HG03025 (cell line): ENCODE data around the gene ZNF835.
"Not testable (repeated sequence)": the region's sequence is repeated elsewhere in the genome, so short reads cannot be mapped to it uniquely, and the experiment has no call there.

ENCODE experiments used
- ATAC-seq: cut with Tn5 transposase; IDR thresholded peaks from one replicate; pipeline ENCODE4 v1.9.1; 2021; ENCODE audit warnings: mild to moderate bottlenecking, moderate library complexity; ENCODE audit not compliant: unreplicated experiment, low FRiP score

Gene ZNF835

DNA sequence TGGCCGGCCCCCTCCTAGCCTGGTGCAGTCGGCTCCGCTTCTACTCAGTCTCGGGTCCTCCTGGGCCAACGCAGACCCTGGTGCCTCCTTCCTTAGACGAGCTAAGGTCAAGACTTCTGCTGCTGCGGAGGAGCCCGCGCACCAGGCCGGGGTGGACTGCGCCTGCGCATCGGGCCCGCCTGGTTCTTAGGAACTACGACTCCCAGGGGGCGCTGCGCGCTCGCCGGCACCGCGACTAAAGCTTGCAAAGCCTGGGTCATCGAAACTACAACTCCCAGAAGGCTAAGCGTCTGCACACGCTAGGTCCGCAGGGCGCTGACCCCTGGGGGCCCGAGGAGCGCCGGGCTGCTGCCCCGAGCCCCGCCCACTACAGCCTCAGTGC, at the start of gene ZNF835:
Gene ZNF835 (minus strand): TSS at position 145 of the 382 bp plus-strand sequence. CDS start 6,559 bp downstream, outside the sequence.
- no peak for ATAC-seq

DNA sequence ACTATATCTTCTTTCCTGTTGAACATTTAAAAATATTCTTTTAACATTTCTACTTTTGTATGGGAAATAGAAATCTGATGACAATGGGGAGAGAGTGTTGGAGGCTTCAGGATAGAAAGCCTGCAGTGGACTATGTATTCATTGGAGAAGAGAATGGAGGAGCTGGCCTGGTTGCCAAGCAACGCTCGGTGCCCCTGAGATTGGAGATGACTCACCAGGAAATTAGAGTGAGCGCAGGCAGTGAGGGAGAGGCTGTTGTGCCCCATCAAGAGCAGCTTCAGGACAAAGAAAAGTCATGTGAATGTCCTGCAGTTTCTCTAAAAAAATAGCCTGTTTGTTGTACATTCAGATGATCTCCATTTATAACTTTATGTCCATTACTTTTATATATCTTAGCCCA, 48.7 kb upstream of the ZNF835 start:
- no peak for ATAC-seq

GRCh38 chr19:56718231-56718630, 46.7 kb upstream of the ZNF835 start:
- ATAC-seq: no peak

DNA sequence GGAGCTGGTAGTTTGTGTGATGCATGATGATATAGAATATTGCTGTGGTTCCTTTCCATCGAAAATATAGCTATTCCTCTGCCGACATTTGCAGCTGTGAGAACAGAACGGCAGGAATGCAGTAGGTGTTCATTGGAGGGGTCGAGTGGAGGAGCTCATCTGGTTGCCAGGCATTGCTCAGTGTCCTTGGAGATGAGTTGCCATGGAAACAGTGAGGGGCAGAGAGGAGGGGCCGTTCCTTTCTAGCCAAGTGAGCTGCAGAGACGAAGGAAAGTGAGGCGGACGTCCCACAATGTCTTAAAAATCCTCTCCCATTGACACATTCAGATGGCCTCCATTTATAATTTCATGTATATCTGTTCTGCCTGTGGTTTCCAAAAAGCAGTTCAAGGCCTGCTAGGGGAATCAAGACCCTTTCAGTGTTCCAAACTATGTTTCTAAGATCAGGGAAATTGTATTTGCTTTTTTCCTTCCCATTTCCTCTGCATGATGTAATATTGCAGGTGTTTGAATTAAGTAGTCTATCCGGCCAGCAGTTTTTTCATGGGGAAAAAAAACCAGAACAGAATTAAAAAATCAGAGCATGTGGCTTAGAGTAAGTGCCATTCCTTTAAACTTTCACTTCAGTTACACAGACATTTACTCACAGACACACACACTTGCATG, 41.2 kb upstream of the ZNF835 start:
- ATAC-seq: no peak

GRCh38 chr19:56710437-56710836, 38.9 kb upstream of the ZNF835 start:
- no peak for ATAC-seq

DNA sequence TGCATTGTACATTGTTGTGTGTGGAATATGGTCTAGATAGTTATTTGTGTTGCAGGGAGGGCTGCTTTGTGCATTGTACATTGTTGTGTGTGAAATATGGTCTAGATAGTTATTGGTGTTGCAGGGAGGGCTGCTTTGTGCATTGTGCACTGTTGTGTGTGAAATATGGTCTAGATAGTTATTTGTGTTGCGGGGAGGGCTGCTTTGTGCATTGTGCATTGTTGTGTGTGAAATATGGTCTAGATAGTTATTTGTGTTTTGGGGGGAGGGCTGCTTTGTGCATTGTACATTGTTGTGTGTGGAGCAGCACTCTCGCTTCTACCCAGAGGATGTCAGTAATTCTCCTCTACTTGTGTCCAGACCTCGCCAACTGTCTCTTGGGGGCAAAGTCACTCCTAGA, 36.3 kb upstream of the ZNF835 start:
- no peak for ATAC-seq

GRCh38 chr19:56705939-56706338, 34.4 kb upstream of the ZNF835 start:
- ATAC-seq: no peak

GRCh38 chr19:56701895-56702294, 30.3 kb upstream of the ZNF835 start:
- ATAC-seq: no peak

GRCh38 chr19:56699552-56699951, 28.0 kb upstream of the ZNF835 start:
- no peak for ATAC-seq

- ATAC-seq: no peak
These were observed 20.8 kb upstream of the ZNF835 start for GRCh38 chr19:56692206-56692895.

GRCh38 chr19:56690670-56691069, 19.1 kb upstream of the ZNF835 start:
- no peak for ATAC-seq

DNA sequence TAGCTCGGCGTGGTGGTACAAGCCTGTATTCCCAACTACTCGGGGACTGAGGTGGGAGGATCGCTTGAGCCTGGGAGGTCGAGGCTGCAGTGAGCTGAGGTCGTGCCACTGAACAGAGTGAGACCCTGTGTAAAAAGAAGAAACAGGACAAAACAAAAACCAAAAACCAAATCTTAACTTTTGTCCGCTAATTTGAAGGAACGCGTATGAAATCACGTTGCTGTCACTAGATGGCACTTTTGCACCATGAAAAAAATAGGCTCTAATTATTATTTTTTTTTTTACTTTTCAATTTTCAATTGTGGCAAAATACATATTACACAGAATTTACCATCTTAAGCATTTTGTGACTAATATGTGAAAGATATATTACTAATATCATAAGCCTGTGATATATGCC, 17.6 kb upstream of the ZNF835 start:
- ATAC-seq: no peak

DNA sequence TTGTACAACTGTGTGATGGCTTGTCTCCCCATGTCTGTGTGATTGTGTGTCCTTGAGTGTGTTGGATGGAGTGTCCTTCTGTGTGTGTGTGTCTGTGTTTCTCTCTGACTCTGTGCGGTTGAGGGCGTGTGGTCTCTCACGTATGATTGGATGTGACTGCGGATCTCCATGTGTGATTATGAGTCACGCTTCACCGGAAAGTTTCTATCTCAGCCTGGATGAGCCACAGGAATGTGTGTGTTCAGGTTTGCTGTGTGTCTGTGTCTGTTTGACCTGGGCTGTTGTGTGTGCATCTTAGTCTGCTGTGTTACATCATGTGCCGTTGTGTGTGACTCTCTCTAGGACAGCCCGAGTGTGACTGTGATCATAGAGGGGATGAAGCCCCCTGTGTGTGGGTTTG, 15.5 kb upstream of the ZNF835 start:
- ATAC-seq: no peak

DNA sequence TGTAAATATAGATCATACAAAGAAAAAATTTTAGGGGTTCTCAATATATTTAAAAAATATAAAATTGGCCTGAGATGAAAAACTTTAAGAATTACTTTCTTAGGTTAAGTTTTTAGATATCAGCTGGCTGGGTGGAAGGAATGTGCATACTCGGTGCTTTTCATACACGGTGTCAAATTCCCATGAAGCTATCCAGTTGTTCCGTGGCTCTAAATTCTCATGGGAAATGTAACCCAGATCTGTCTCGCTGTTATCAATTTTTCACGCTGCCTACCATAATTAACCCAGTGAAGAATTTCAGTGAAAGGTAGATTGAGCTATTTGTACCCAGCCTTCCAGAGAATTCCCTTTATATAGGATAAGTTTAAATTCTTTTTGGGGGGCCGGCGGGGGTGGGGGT, 11.6 kb upstream of the ZNF835 start:
- no peak for ATAC-seq

DNA sequence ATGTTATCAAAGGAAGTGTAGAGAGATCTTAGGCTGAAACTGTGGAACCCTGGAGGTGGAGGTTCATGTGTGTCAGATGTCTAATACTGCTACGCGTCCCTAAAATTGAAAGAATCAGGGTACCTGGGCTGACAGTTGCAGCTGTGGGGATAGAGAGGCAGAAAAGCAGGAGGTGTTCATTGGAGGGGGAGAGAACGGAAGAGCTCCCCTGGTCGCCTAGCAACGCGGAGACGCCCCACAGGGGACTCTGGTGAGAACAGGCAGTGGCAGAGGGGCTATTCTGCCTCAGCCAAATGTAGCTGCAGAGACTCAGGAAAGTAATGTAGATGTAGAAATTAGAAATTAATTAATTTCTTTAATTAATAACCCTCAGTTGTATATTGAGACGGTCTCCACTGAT, 10.1 kb upstream of the ZNF835 start:
- ATAC-seq: no peak

GRCh38 chr19:56678205-56678604, 6.6 kb upstream of the ZNF835 start:
- ATAC-seq: no peak

DNA sequence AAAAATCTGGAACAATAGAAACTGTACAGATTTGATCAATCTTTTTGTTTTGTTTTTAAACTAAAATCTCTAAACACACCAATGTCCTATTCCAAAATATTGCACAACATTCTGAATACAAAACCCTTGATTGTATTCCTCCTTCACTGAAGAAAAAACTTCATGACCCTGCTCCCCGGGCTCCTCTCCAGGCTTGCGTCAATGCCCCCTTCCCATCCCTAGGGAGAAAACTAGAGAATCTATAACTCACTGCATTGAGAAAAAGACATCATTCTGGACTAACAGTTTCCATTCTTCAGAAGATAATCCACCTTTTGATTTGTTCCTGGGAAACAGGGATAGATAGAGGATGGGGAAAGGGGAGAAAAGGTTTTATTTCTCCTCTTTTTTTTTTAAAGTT, 1.1 kb upstream of the ZNF835 start:
- ATAC-seq: not testable (repeated sequence)

DNA sequence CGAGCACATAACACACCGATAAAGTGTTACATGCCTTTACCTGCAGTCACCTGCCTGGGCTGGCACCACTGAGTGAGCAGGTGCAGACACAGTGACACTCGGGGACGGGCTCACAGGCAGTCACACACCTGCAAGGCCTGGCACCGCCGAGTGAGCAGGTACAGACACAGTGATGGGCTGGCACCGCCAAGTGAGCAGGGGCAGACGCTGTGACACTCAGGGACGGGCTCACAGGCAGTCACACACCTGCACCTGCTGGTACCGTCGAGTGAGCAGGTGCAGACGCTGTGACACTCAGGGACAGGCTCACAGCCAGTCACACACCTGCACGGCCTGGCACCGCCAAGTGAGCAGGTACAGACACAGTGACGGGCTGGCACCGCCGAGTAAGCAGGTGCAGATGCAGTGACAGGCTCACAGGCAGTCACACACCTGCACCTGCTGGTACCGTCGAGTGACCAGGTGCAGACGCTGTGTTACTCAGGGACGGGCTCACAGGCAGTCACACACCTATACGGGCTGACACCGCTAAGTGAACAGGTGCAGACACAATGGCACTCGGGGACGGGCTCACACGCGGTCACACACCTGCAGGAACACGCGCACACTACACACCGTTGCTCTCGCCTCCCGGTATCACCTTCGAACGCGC, 470 bp downstream of the ZNF835 start:
- ATAC-seq: no peak

DNA sequence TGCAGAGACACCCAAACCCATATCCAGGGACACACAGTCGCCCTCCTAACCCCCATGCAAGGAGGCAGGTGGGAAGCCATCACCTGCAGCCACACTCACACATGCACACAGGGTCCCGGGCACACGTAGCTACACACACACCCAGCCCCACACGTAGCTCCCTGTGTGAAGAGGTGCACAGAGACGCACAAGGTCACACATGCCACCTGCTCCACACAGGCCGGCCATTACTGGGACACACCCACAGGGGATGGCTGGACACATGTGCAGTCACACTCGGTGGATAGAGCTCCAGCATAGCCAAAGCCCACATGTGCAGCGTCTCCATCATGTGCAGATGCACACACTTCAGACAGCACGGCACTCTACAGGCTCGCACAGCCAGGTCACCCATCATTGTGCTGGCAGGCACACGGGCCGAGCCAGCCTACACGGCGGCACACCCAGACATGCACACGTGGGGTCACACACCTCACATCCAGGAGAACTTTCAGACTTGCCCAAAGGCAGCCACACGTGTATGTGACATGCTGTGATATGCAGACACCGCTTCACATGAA, 1.1 kb downstream of the ZNF835 start:
- no peak for ATAC-seq

GRCh38 chr19:56668676-56669075, 2.9 kb downstream of the ZNF835 start:
- ATAC-seq: no peak

DNA sequence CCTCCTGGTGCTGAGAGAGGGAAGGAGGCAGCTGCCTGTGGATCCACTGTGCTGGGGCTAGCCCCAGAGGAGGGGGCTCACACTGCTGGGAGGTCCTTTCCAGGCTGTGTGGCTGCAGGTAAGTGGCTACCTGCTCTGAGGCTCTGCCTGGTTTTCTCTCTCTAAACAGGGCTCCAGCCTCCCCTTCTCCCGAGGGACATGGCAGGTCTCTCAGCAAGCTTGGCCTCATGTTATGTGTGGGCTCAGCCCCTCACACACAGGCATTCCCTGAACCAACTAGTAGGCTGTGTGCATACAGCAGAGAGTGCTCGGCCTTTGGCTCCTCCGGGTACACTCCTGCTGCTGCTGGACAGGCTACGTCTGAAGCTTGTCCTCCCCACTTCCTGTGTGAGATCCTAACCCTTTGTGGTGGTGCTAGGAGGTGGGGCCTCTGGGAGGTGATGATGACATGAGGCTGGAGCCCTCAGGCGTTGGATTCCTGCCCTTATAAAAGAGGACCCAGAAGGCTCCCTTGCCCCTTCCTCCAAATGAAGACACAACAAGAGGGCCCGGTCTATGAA, 4.2 kb downstream of the ZNF835 start:
- ATAC-seq: no peak
